ENCODE data around the gene AOPEP. TPM values are rescaled to one million over a fixed set of nuclear protein-coding genes. Genes with fewer than 3 reads are reported as not detected.

Gene AOPEP
- total and polyA plus RNA-seq, 2 of the 13 experiments (the other 11 are each of a cell fraction or from before 2014, with no cell fraction given): 22.2 to 41.6 TPM

DNA sequence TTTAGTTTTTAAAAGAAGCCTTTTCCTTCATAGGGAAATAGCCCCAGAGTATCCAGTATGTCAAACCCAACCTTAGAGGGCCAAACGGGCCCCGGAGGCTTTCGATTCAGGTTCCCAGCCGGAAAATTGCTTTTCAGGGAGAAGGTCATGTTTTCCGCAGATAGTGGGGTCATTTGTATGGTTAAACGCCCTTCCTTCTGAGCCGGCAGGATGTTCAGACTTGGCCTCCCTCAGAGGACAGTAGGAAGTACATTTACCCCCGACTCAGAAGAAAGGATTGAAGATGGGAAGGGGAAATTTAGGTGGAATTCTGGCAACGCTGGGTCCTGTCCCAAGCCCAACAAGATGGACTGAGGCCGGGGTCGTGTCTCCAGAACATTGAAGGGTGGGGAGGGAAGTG lies 195.2 kb downstream of the AOPEP start (continued):
- TF ChIP-seq, protein P1, sequence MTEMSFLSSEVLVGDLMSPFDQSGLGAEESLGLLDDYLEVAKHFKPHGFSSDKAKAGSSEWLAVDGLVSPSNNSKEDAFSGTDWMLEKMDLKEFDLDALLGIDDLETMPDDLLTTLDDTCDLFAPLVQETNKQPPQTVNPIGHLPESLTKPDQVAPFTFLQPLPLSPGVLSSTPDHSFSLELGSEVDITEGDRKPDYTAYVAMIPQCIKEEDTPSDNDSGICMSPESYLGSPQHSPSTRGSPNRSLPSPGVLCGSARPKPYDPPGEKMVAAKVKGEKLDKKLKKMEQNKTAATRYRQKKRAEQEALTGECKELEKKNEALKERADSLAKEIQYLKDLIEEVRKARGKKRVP (CRISPR knock-in tag; IDR thresholded peaks at IDR 0.05): no peak

DNA sequence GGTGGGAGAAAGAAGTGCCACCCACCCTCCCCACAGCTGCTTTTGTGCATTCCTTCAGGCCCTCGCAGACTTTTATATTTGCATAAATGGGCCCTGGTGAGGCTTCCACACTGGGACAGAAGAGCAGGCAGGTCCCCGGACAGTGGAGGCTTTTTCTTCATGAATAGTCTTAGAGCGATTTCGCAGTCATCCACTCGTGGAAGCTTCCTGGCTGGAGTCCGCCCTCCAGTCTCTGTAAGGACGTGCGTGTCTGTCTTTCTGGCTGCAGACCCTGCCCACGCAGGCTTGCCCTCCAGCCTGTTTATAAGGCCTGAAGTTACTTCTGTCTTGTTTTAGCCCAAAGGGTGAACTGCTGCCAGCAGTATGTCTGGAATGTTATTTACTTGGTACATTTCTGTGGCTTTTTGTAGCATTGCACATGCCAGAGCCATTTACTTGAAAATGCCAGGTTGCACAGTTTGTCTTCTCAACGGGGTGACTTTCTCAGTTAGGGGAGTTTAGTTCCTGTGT lies 195.7 kb downstream of the AOPEP start:
- no TSS peak for BruUV-seq (replicated peaks)
- Histone ChIP-seq H4K20me1 (ENCODE audit: insufficient read depth, low read length) (no peaks in the 10 kb centered on the region), H3K9ac (ENCODE audit: insufficient read depth, low read depth, low read length) (peak overlapping the region; percentile 65), H3K36me3 (replicated peaks in 1 of 2; ENCODE audit: control insufficient read depth in 1 of 2, insufficient read depth in 2 of 2, low read length in 2 of 2) (no peaks in the 10 kb centered on the region; a peak in 1 of 5 replicates), H3K4me1 (ENCODE audit: insufficient read depth, low read length) (peaks cover 91% of the 10 kb centered on the region), H3K79me2 (ENCODE audit: insufficient read depth, low read length) (no peaks in the 10 kb centered on the region), H3K9me3 (ENCODE audit: low read length) (no peaks in the 10 kb centered on the region), H3K4me2 (ENCODE audit: low read depth, low read length) (peak overlapping the region; percentile 69), H3K4me3 (replicated peaks in 1 of 3; ENCODE audit: insufficient read depth in 1 of 3, low read depth in 2 of 3, low read length in 3 of 3) (peak overlapping the region in 1 of 3 experiments; percentile 45; a peak in 2 of 6 replicates), H3K27ac (ENCODE audit: extremely low read length, insufficient read depth, low read length) (peak overlapping the region; percentile 84), H2AFZ (ENCODE audit: low read length) (no peak overlapping the region), H3K27me3 (ENCODE audit: control insufficient read depth in 1 of 2, insufficient read depth in 2 of 2, low read length in 2 of 2) (no peaks in the 10 kb centered on the region)
- 0% methylated on average over 5 of the region's 10 CpGs for WGBS (ENCODE audit: low lambda C conversion rate)
- ChIA-PET POLR2A (interaction anchor here (0.8 to 2.3 kb wide), 5 partner anchors 19 to 67 kb away, joined by 3 to 11 read pairs (median 4); no protein-coding TSS in a partner anchor), CTCF (ENCODE audit: low intra/inter-chr PET ratio, low total read pairs) (no interaction called here)
- in situ Hi-C loops (cut with HindIII; ENCODE audit: extremely low pct_ligation_motif_present, low pct_unique_long_range_greater_than_20kb) (no loop called here), intact Hi-C loops (cut with micrococcal nuclease; ENCODE audit: unreplicated experiment) (loop anchor here (1.0 to 5.0 kb wide), 2 partner anchors 19 to 75 kb away; no protein-coding TSS in a partner anchor)
- FAIRE-seq: peak; percentile 74
- DNase-seq (ENCODE audit: low spot score): peak; percentile 91
- ATAC-seq: peak; percentile 89
- TF ChIP-seq RXRB (CRISPR knock-in tag; IDR thresholded peaks at IDR 0.05; ENCODE audit: borderline replicate concordance): peak; percentile 70; the same call in 1 of the 2 replicates
- TF ChIP-seq REPIN1 (CRISPR knock-in tag; IDR thresholded peaks at IDR 0.05; ENCODE audit: borderline replicate concordance, low read depth): no peak
- TF ChIP-seq ATF1 (CRISPR knock-in tag; IDR thresholded peaks at IDR 0.05): no peak
- TF ChIP-seq, protein P2, sequence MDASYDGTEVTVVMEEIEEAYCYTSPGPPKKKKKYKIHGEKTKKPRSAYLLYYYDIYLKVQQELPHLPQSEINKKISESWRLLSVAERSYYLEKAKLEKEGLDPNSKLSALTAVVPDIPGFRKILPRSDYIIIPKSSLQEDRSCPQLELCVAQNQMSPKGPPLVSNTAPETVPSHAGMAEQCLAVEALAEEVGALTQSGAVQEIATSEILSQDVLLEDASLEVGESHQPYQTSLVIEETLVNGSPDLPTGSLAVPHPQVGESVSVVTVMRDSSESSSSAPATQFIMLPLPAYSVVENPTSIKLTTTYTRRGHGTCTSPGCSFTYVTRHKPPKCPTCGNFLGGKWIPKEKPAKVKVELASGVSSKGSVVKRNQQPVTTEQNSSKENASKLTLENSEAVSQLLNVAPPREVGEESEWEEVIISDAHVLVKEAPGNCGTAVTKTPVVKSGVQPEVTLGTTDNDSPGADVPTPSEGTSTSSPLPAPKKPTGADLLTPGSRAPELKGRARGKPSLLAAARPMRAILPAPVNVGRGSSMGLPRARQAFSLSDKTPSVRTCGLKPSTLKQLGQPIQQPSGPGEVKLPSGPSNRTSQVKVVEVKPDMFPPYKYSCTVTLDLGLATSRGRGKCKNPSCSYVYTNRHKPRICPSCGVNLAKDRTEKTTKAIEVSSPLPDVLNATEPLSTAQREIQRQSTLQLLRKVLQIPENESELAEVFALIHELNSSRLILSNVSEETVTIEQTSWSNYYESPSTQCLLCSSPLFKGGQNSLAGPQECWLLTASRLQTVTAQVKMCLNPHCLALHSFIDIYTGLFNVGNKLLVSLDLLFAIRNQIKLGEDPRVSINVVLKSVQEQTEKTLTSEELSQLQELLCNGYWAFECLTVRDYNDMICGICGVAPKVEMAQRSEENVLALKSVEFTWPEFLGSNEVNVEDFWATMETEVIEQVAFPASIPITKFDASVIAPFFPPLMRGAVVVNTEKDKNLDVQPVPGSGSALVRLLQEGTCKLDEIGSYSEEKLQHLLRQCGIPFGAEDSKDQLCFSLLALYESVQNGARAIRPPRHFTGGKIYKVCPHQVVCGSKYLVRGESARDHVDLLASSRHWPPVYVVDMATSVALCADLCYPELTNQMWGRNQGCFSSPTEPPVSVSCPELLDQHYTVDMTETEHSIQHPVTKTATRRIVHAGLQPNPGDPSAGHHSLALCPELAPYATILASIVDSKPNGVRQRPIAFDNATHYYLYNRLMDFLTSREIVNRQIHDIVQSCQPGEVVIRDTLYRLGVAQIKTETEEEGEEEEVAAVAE (CRISPR knock-in tag; IDR thresholded peaks at IDR 0.05; ENCODE audit: borderline replicate concordance): no peak
- no peak for TF ChIP-seq ZNF549 (CRISPR knock-in tag; IDR thresholded peaks at IDR 0.05)
- TF ChIP-seq ZNF652 (CRISPR knock-in tag; IDR thresholded peaks at IDR 0.05; ENCODE audit: borderline replicate concordance, low read depth): no peak
- no peak for TF ChIP-seq CBX1 (IDR thresholded peaks at IDR 0.05; ENCODE audit: low read depth)
- TF ChIP-seq HHEX (CRISPR knock-in tag; IDR thresholded peaks at IDR 0.05): no peak
- TF ChIP-seq GABPA (IDR thresholded peaks at IDR 0.05; ENCODE audit: low read depth, low read length): no peak
- TF ChIP-seq GABPA (CRISPR knock-in tag; IDR thresholded peaks at IDR 0.05; ENCODE audit: low read depth): no peak
- TF ChIP-seq, protein P3, sequence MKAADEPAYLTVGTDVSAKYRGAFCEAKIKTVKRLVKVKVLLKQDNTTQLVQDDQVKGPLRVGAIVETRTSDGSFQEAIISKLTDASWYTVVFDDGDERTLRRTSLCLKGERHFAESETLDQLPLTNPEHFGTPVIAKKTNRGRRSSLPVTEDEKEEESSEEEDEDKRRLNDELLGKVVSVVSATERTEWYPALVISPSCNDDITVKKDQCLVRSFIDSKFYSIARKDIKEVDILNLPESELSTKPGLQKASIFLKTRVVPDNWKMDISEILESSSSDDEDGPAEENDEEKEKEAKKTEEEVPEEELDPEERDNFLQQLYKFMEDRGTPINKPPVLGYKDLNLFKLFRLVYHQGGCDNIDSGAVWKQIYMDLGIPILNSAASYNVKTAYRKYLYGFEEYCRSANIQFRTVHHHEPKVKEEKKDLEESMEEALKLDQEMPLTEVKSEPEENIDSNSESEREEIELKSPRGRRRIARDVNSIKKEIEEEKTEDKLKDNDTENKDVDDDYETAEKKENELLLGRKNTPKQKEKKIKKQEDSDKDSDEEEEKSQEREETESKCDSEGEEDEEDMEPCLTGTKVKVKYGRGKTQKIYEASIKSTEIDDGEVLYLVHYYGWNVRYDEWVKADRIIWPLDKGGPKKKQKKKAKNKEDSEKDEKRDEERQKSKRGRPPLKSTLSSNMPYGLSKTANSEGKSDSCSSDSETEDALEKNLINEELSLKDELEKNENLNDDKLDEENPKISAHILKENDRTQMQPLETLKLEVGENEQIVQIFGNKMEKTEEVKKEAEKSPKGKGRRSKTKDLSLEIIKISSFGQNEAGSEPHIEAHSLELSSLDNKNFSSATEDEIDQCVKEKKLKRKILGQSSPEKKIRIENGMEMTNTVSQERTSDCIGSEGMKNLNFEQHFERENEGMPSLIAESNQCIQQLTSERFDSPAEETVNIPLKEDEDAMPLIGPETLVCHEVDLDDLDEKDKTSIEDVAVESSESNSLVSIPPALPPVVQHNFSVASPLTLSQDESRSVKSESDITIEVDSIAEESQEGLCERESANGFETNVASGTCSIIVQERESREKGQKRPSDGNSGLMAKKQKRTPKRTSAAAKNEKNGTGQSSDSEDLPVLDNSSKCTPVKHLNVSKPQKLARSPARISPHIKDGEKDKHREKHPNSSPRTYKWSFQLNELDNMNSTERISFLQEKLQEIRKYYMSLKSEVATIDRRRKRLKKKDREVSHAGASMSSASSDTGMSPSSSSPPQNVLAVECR (CRISPR knock-in tag; IDR thresholded peaks at IDR 0.05; ENCODE audit: borderline replicate concordance): peak; percentile 29; the same call in 1 of the 2 replicates
- TF ChIP-seq FOXK1 (CRISPR knock-in tag; IDR thresholded peaks at IDR 0.05; ENCODE audit: borderline replicate concordance, low read depth): peak; percentile 46; the same call in 1 of the 2 replicates
- TF ChIP-seq MLLT10 (CRISPR knock-in tag; IDR thresholded peaks at IDR 0.05): no peak
